ENCODE results near the gene CMSS1.
"Not testable (repeated sequence)": the region's sequence is repeated elsewhere in the genome, so short reads cannot be mapped to it uniquely, and the experiment has no call there.

Gene CMSS1

GRCh38 chr3:100087198-100087597 is 269.5 kb downstream of the CMSS1 start:
- DNase-seq, result peak in 1 of 5 donors; percentile 74

- DNase-seq, result no peak
These were observed 271.2 kb downstream of the CMSS1 start for GRCh38 chr3:100088735-100089368.

- peak in 1 of 5 donors; percentile 51 for DNase-seq
These were observed 272.4 kb downstream of the CMSS1 start for GRCh38 chr3:100089812-100090668.

- DNase-seq, result no peak
These were observed 273.0 kb downstream of the CMSS1 start for GRCh38 chr3:100090669-100091005.

- DNase-seq, result no peak
These were observed 276.2 kb downstream of the CMSS1 start for GRCh38 chr3:100093831-100094230.

GRCh38 chr3:100096286-100096685 is 278.6 kb downstream of the CMSS1 start:
- DNase-seq, result not testable (repeated sequence)

- peak in 1 of 5 donors; percentile 55 for DNase-seq
These were observed 279.2 kb downstream of the CMSS1 start for GRCh38 chr3:100096866-100097265.

- no peak for DNase-seq
These were observed 280.5 kb downstream of the CMSS1 start for GRCh38 chr3:100097919-100098783.

- DNase-seq, result no peak
These were observed 281.1 kb downstream of the CMSS1 start for GRCh38 chr3:100098784-100099070.

GRCh38 chr3:100099621-100100020 is 282.0 kb downstream of the CMSS1 start:
- no peak for DNase-seq

GRCh38 chr3:100100425-100100824 is 282.8 kb downstream of the CMSS1 start:
- no peak for DNase-seq

- DNase-seq, result no peak
These were observed 285.1 kb downstream of the CMSS1 start for GRCh38 chr3:100102757-100103156.

- DNase-seq, result peak in 1 of 5 donors; percentile 45
These were observed 286.1 kb downstream of the CMSS1 start for GRCh38 chr3:100103558-100104441.

- DNase-seq, result no peak
These were observed 286.8 kb downstream of the CMSS1 start for GRCh38 chr3:100104442-100104798.

GRCh38 chr3:100104817-100105413 is 287.3 kb downstream of the CMSS1 start:
- no peak for DNase-seq

- DNase-seq, result peak in 1 of 5 donors; percentile 81
These were observed 287.8 kb downstream of the CMSS1 start for GRCh38 chr3:100105501-100105900.

- DNase-seq, result no peak
These were observed 288.4 kb downstream of the CMSS1 start for GRCh38 chr3:100106094-100106493.

- peak in 1 of 5 donors; percentile 19 for DNase-seq
These were observed 289.0 kb downstream of the CMSS1 start for GRCh38 chr3:100106531-100107141.

GRCh38 chr3:100107221-100107814 is 289.7 kb downstream of the CMSS1 start:
- no peak for DNase-seq

- no peak for DNase-seq
These were observed 290.9 kb downstream of the CMSS1 start for GRCh38 chr3:100108464-100109079.

GRCh38 chr3:100110162-100110561 is 292.5 kb downstream of the CMSS1 start:
- no peak for DNase-seq
